Dendritic cell treated with granulocyte-macrophage colony-stimulating factor and Interleukin-4, amounts not matched to agents 40 ng/mL and 50 ng/mL, for 4 days (primary cell): ENCODE measurements around the gene CSNK2A3.
A peak's percentile ranks its signal among the peaks of the same experiment; 100 is the strongest.

Experiments
- H3K27ac Mint-ChIP-seq: one replicate; pipeline ENCODE4 v1.8.0; 2022; ENCODE audit warnings: mild to moderate bottlenecking, mixed read lengths
- H3K27me3 Mint-ChIP-seq: one replicate; pipeline ENCODE4 v1.8.0; 2022; ENCODE audit warnings: mild to moderate bottlenecking, mixed read lengths
- H3K36me3 Mint-ChIP-seq: one replicate; pipeline ENCODE4 v1.8.0; 2022; ENCODE audit warnings: low read depth, mixed read lengths
- H3K4me1 Mint-ChIP-seq: one replicate; pipeline ENCODE4 v1.8.0; 2022; ENCODE audit warnings: low read depth, mixed read lengths
- H3K4me3 Mint-ChIP-seq: one replicate; pipeline ENCODE4 v1.8.0; 2022; ENCODE audit warnings: mild to moderate bottlenecking, moderate library complexity, mixed read lengths
- H3K9me3 Mint-ChIP-seq: one replicate; pipeline ENCODE4 v1.8.0; 2022; ENCODE audit warnings: mixed read lengths
- intact Hi-C: fragments of 100-400 bp; cut with micrococcal nuclease; formaldehyde crosslinking; loops from one replicate; pipeline ENCODE4 v1.15.0; 2022

Gene CSNK2A3

DNA sequence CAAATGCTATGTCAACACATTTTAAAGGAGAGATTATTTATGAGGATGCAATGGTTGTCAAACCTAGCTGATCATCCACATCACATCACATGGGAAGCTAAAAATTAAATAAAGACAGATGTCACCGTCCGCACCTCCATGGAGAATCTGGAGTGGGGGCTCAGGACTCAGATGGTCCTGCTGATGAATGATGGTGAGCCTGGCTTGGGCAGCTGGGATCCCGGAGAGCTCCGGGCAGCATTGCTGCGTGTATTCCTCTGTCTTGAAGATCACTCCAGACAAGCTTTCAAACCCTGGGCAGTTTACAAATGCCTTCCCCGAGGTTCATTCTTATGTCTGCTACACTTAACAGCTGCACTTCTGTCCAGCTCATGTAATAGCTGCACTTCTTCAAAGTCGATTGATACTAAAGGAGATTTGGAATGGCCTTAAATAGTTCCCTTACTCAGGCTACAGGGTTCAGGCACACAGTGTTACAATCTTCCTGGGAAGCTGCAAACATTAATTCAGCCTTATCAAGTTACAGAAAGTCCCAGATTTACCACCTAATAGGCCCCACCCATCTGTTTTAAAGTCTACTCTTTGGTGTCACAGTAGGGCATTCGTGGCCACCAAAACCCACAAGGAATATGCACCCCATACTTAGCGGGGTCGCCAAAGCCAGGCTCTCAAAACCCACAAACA is 34.7 kb upstream of the CSNK2A3 start:
- intact Hi-C loops = no loop called here
- Mint-ChIP-seq H3K27ac (no peak overlapping the region), H3K27me3 (peaks cover 19% of the 10 kb centered on the region), H3K4me1 (peaks cover 66% of the 10 kb centered on the region), H3K9me3 (no peaks in the 10 kb centered on the region), H3K36me3 (peaks cover 46% of the 10 kb centered on the region), H3K4me3 (no peak overlapping the region)

DNA sequence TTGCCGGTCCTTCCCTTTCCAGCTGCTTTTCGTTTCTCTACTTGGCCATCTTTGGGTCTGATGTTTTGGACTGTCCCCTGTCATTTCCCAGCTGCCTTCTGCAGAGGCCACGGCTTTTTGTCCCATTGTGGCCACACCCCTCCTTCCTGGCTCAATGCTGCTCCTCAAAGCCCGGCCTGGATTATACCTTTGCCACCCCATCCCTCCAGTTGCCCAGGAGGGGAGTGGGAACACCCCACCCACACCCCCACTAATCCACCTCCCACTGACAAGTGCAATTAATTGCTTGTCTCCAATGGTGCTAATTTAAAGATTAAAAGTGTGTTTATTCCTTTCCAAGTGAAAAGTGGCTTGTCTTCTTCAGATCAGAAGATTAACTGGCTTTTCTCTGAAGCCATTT is 34.2 kb upstream of the CSNK2A3 start:
- Mint-ChIP-seq H3K27ac (no peak overlapping the region), H3K27me3 (peaks cover 19% of the 10 kb centered on the region), H3K4me1 (peaks cover 67% of the 10 kb centered on the region), H3K4me3 (no peak overlapping the region), H3K36me3 (peaks cover 51% of the 10 kb centered on the region), H3K9me3 (no peaks in the 10 kb centered on the region)
- intact Hi-C loops = no loop called here

DNA sequence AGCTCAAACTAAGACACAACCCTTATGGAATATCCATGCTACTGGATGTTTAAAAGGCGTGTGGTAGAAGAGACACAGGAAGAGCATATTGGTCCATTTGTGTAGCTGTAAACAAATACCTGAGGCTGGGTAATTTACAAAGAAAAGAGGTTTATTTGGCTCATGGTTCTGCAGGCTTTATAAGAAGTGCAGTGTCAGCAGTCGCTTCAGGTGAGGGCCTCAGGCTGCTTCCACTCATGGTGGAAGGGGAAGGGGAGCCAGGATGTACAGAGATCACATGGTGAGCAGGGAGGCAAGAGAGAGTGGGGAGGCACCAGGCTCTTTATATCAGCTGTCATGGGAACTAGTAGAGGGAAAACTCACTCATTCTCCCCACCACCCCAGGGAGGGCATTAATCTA is 31.8 kb upstream of the CSNK2A3 start:
- no peaks in the 10 kb centered on the region for H3K9me3 Mint-ChIP-seq
- peaks cover 23% of the 10 kb centered on the region for H3K27me3 Mint-ChIP-seq
- H3K4me3 Mint-ChIP-seq = no peak overlapping the region
- H3K4me1 Mint-ChIP-seq = peaks cover 59% of the 10 kb centered on the region
- no peak overlapping the region for H3K27ac Mint-ChIP-seq
- intact Hi-C loops = no loop called here
- H3K36me3 Mint-ChIP-seq = peaks cover 59% of the 10 kb centered on the region

DNA sequence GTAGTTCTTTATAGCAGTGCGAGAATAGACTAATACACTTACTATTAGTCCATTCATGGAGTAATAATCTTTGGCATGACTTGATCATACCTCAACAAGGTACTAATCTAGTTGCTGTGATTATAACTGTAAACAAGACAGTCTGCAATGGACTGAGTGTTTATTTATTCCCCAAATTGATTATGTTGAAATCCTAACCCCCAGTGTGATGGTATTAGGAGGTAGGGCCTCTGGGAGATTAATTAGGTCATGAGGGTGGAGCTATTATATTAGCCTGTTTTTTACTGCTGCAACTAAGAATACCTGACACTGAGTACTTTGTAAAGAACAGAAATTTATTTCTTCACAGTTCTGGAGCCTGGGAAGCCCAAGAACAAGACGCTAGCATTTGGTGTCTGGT is 30.9 kb upstream of the CSNK2A3 start:
- Mint-ChIP-seq H3K9me3 (no peaks in the 10 kb centered on the region), H3K4me1 (peaks cover 52% of the 10 kb centered on the region), H3K27me3 (peaks cover 22% of the 10 kb centered on the region), H3K36me3 (peaks cover 62% of the 10 kb centered on the region), H3K27ac (no peak overlapping the region), H3K4me3 (no peak overlapping the region)
- intact Hi-C loops = no loop called here

DNA sequence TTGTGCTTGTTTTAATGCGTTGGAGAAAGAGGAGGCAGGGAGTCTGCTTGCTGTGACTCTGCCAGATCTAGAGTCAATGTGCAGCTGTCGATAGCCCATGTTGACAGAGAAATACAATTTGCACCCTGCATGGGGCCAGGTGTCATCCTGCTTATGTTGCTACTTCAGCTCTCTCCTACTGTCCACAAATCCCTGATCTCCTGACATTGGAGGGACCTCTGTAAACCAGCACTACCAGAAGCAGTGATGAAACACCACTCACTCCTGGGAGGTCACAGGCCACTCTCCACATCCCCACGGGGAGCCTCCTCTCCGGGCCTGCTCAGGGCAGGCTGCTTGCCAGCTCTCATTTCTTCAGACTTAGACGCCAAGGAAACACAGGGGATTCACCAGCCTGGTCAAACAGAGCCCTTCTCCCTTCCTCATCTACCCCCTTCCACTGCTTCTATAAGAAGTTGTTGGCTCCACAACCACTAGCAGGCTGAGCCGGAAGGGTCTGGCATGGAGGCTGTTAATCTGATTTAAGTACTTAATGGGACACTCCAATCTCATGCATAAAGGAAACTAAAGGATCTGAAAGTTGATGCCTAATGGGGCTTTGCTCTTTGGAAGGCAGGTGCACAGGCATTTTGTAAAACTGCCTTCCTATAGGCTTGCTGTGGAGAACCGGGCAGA is 29.9 kb upstream of the CSNK2A3 start:
- Mint-ChIP-seq H3K36me3 (peaks cover 62% of the 10 kb centered on the region), H3K4me3 (no peak overlapping the region), H3K9me3 (no peaks in the 10 kb centered on the region), H3K27ac (no peak overlapping the region), H3K4me1 (peaks cover 53% of the 10 kb centered on the region), H3K27me3 (peaks cover 26% of the 10 kb centered on the region)
- intact Hi-C loops = no loop called here

DNA sequence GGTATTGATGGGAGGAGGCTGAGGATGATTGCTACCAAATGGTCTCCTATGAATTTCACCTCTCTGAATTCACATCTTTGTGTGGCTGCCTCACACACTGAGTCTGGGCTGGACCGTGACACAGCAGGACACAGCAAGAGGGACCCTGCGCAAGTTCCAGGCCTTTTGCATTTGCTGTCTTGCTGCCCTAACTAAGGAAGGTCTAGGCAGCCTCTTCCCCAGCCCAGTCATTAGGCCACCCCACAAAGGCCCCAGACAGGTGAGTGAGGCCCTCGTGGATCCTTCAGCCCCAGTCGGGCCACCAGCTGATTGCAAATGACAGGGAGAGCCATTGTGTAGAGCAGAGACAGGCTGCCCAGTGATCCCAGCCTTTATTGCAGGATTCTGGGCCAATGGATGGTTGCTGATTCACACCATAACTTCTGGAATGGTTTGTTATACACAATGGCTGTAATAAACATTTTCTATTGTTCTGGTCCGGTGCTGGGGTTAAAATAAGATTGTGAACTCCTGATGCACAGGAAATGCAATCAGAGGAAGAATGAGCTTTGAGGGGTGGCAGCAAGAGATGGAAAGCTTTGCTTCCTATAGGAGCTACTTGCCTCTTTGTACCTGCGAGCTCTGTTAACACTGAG is 28.5 kb upstream of the CSNK2A3 start:
- Mint-ChIP-seq H3K36me3 (peaks cover 68% of the 10 kb centered on the region), H3K4me1 (peaks cover 46% of the 10 kb centered on the region), H3K27ac (peak overlapping the region; percentile 25), H3K4me3 (no peak overlapping the region), H3K27me3 (peaks cover 24% of the 10 kb centered on the region), H3K9me3 (no peaks in the 10 kb centered on the region)
- intact Hi-C loops = no loop called here

DNA sequence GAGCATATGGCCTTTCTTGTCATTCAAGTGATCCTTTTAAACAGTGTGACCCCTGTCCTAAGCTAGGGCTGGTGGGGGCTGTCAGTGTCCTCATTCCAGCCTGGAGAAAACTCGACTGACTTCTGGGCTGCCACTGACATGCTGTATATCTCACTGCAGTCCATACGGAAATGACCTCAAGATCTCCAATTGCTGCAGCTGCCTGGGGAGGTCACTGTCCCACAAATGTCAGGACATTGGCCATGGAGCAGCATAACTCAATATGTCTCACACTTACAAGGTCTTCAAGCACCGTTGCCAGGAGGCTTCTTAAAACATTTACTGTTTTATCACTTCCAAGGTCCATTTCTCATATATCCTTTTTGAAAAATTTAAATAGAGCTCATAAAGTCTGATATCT is 27.8 kb upstream of the CSNK2A3 start:
- no peaks in the 10 kb centered on the region for H3K9me3 Mint-ChIP-seq
- H3K27me3 Mint-ChIP-seq = peaks cover 29% of the 10 kb centered on the region
- H3K27ac Mint-ChIP-seq = peak overlapping the region; percentile 25
- intact Hi-C loops = no loop called here
- peaks cover 76% of the 10 kb centered on the region for H3K36me3 Mint-ChIP-seq
- no peak overlapping the region for H3K4me3 Mint-ChIP-seq
- peaks cover 39% of the 10 kb centered on the region for H3K4me1 Mint-ChIP-seq

DNA sequence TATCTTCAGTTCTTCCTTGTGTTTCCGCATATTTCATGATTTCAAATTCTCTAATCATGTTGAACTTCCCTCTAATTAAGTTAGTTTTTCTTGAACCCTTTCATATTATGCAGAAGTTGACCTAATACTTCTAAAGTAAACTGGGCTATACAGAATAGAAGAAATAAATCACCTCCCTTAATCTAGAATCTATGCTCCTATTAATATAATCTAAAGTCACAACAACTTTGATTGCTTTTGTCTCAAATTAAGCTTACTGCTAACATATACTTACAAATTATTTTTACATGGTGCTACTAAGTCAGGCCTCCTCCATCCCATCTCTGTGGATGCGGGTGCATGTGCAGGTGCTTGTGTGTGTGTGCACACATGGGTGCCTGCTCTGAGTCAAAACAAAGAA is 27.3 kb upstream of the CSNK2A3 start:
- Mint-ChIP-seq H3K36me3 (peaks cover 81% of the 10 kb centered on the region), H3K27ac (peak overlapping the region; percentile 25), H3K27me3 (peaks cover 31% of the 10 kb centered on the region), H3K9me3 (no peaks in the 10 kb centered on the region), H3K4me3 (no peak overlapping the region), H3K4me1 (peaks cover 34% of the 10 kb centered on the region)
- intact Hi-C loops = no loop called here

DNA sequence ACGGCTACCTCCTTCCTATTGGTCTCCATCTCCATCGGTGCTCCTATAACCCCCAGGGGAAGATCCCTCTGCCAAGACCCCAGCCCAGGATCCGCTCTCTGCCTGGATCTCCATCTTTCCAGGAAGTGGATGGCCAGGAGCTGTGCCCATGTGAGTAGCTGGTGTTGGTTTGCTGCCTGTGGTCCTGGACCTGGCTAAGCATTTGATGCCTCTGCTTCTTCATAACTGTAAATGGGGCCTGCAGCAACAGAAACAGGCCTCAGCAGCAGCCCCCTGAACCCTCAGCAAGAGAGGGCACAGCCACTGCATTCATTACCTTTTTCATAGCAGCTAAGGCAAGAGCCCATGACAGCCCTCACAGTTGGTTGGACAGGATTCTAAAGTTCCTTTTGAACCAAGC is 26.6 kb upstream of the CSNK2A3 start:
- Mint-ChIP-seq H3K36me3 (peaks cover 83% of the 10 kb centered on the region), H3K27ac (peak overlapping the region; percentile 38), H3K4me1 (peaks cover 36% of the 10 kb centered on the region), H3K4me3 (no peak overlapping the region), H3K9me3 (no peaks in the 10 kb centered on the region), H3K27me3 (peaks cover 34% of the 10 kb centered on the region)
- intact Hi-C loops = no loop called here

DNA sequence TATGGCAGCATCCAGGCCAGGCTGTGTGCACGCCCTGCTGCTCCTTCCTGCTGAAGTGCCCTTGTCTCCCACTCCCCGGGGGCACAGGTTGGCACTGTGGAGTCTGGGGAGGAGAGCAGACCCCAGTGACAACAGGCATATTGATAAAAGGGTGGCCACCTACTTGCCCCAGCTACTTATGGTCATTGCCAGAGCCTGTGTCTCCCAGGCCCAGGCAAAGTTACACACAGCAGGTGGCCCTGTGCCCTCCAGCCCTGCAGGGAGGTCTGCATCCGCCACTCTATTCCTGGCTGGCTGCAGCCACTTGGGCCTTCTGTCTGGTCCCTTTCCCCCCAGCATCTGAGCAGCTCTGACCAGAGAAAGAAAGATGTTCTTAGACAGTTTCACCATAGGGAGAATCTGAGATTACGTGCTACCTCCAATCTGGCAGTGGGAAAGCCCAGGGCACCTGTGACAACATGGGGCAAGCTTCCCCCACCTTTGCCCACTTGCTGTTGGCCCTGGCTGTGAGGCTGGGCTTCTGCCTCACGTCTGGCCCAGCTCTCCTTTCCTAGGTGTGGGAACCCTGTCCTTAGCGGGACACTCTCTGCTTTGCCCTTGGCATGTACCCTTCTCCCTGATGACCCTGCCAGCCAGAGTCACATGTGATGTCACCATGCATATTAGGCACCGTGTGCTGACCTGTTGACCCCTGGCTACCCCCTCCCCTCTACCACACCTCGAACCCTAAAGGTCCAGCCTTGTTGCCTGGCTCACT is 25.3 kb upstream of the CSNK2A3 start:
- H3K27me3 Mint-ChIP-seq = peaks cover 36% of the 10 kb centered on the region
- peak overlapping the region; percentile 44 for H3K27ac Mint-ChIP-seq
- peaks cover 38% of the 10 kb centered on the region for H3K4me1 Mint-ChIP-seq
- no peak overlapping the region for H3K4me3 Mint-ChIP-seq
- no peaks in the 10 kb centered on the region for H3K9me3 Mint-ChIP-seq
- H3K36me3 Mint-ChIP-seq = peaks cover 87% of the 10 kb centered on the region
- intact Hi-C loops = no loop called here

DNA sequence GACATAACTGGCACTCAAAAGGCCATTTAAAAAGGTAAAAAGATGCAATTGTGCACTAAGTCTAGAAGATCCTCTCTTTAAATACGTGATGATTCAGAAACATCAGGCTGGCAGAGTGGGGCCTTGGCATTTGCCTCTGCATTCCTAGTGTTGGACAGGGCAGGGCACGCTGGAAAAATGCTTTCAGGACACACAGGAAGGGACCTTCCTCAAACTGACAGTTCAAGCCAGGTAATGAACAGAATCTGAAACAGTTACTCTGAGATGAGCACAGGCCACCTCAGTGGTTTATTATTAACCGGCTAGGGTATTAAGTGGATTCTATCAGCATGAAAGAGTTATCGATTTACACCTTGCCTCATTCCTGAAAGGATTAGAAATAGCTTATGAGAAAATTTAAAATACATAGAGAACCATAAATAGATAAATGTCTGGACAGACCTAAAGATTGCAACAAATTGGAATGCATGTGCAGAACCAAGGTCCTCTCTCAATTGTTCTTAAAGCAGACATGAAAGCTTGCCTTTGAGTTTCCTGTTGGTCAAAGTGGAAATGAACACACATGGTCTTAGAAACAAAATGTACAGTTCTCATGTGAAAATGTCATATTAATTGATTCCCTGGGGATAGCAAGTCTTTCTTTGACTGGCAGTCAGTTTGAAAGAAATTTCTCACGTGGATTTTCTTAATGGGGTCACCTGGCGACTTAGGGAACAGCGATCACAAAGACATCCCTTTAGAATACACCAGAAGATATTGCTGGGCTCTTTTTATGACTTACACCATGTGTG is 21.5 kb upstream of the CSNK2A3 start:
- H3K27me3 Mint-ChIP-seq = peaks cover 28% of the 10 kb centered on the region

DNA sequence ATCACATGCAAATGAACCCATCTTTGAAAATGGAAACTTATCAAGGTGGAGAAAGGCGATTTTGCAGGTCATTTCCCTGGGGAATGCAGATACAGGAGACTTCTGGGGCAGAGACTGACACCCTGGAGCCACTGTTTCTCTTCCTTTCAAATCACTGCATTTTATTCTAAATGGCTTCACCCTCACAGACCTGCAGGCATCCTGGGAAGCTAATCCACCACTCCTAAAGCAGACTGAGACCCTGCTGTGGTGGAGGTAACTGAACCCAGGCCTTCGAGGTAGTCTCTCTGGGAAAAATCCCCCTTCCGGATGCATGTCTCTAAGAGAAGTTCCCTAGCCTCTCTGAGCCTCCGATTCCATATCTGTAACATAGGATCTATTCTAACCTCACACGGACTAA is 20.9 kb upstream of the CSNK2A3 start:
- intact Hi-C loops = loop anchor here (5.0 kb wide), 1 partner anchor 43 kb away; no protein-coding TSS in a partner anchor
- Mint-ChIP-seq H3K4me1 (peaks cover 68% of the 10 kb centered on the region), H3K27me3 (peaks cover 26% of the 10 kb centered on the region), H3K9me3 (peaks cover 8% of the 10 kb centered on the region), H3K4me3 (no peak overlapping the region), H3K36me3 (peaks cover 93% of the 10 kb centered on the region), H3K27ac (peak overlapping the region; percentile 97)

More for the DNA sequence above, 21.5 kb upstream of the CSNK2A3 start:
- intact Hi-C loops = loop anchor here (5.0 kb wide), 1 partner anchor 43 kb away; no protein-coding TSS in a partner anchor
- Mint-ChIP-seq H3K36me3 (peaks cover 93% of the 10 kb centered on the region), H3K4me1 (peaks cover 63% of the 10 kb centered on the region), H3K9me3 (peaks cover 1% of the 10 kb centered on the region), H3K4me3 (no peak overlapping the region), H3K27ac (peak overlapping the region; percentile 97)

DNA sequence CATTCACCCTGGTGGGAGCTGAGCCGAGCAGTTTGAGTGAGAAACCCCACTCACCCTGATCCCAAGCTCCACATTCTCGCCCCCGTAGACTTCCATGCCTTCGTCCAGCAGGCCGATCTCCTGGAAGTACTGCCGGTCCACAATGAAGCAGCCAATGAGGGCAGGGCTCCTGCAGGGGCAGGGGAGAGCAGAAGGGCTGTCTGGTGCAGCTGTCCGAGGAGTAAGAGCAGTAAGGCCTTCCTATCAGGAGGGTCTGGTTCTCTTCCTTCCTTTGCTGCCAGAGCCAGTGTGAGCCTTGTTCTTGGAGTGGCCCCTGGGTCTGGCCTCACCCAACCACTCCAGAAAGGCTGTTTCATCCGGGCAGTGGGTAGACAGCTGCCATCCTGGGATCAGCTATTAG is 19.4 kb upstream of the CSNK2A3 start:
- Mint-ChIP-seq H3K27me3 (peaks cover 17% of the 10 kb centered on the region), H3K9me3 (peaks cover 22% of the 10 kb centered on the region), H3K4me3 (no peak overlapping the region), H3K27ac (peak overlapping the region; percentile 97), H3K4me1 (peaks cover 63% of the 10 kb centered on the region), H3K36me3 (peaks cover 93% of the 10 kb centered on the region)
- intact Hi-C loops = loop anchor here (5.0 kb wide), 1 partner anchor 45 kb away; no protein-coding TSS in a partner anchor
